ENCODE results near the gene ADAD1. TPM values are rescaled to one million over a fixed set of nuclear protein-coding genes. Genes with fewer than 3 reads are reported as not detected.

ADAD1 gene
- total and polyA plus RNA-seq, 8 donors, result not detected

GRCh38 chr4:122346036-122346435, 32.8 kb upstream of the ADAD1 start:
- intact Hi-C loops (cut with DNase I), result no loop called here

GRCh38 chr4:122346503-122346902, 32.3 kb upstream of the ADAD1 start:
- DNase-seq (no peak), ATAC-seq (no peak)
- Histone ChIP-seq H3K4me3 (no peak overlapping the region), H3K27me3 (no peaks in the 10 kb centered on the region), H3K4me1 (no peaks in the 10 kb centered on the region), H3K27ac (no peak overlapping the region), H3K9me3 (no peaks in the 10 kb centered on the region), H3K36me3 (peaks cover 0 to 88% of the 10 kb centered on the region in 2 donors)
- TF ChIP-seq CTCF (IDR thresholded peaks at IDR 0.05), result no peak
- intact Hi-C loops (cut with DNase I), result no loop called here

More at GRCh38 chr4:122346036-122346435, 32.8 kb upstream of the ADAD1 start:
- Histone ChIP-seq H3K27me3 (no peaks in the 10 kb centered on the region), H3K4me3 (no peak overlapping the region), H3K4me1 (no peaks in the 10 kb centered on the region), H3K9me3 (no peaks in the 10 kb centered on the region), H3K36me3 (peaks cover 0 to 88% of the 10 kb centered on the region in 2 donors), H3K27ac (no peak overlapping the region)
- DNase-seq (no peak), ATAC-seq (no peak)
- TF ChIP-seq CTCF (IDR thresholded peaks at IDR 0.05), result no peak

GRCh38 chr4:122356317-122356808, 22.4 kb upstream of the ADAD1 start:
- intact Hi-C loops (cut with DNase I), result no loop called here
- TF ChIP-seq CTCF (IDR thresholded peaks at IDR 0.05), result no peak
- no peak overlapping the region for H3K4me3 ChIP-seq
- H3K27me3 ChIP-seq, result no peaks in the 10 kb centered on the region
- H3K27ac ChIP-seq, result no peak overlapping the region
- H3K36me3 ChIP-seq, result peaks cover 3 to 94% of the 10 kb centered on the region in 2 donors
- ATAC-seq (no peak), DNase-seq (no peak)
- H3K9me3 ChIP-seq, result no peaks in the 10 kb centered on the region
- no peaks in the 10 kb centered on the region for H3K4me1 ChIP-seq

GRCh38 chr4:122360754-122361153, 18.1 kb upstream of the ADAD1 start:
- no peaks in the 10 kb centered on the region for H3K4me1 ChIP-seq
- no peak for ATAC-seq

More at GRCh38 chr4:122360754-122361153, 18.1 kb upstream of the ADAD1 start:
- Histone ChIP-seq H3K4me3 (no peak overlapping the region), H3K27me3 (no peaks in the 10 kb centered on the region), H3K36me3 (peaks cover 0 to 76% of the 10 kb centered on the region in 2 donors), H3K27ac (no peak overlapping the region), H3K9me3 (peaks cover 0 to 6% of the 10 kb centered on the region in 2 donors)
- intact Hi-C loops (cut with DNase I), result no loop called here
- TF ChIP-seq CTCF (IDR thresholded peaks at IDR 0.05), result no peak
- DNase-seq, result no peak

All from left lung (tissue), 10 donors.